Panc1 (cell line): Measurements from ENCODE around the gene KRT35. TPM values are rescaled to one million over a fixed set of nuclear protein-coding genes. Genes with fewer than 3 reads are reported as not detected.

Source experiments
- ATAC-seq: fragments of 200-7000 bp; cut with Tn5 transposase; 2 replicates; pipeline ENCODE4 v1.9.1; 2020; ENCODE audit warnings: mild to moderate bottlenecking, moderate library complexity
- BruUV-seq: library from RNA; stranded (reverse); fragments of 400-500 nt; replicated peaks from 2 replicates; lab custom pipeline; 2021; lab: Mats Ljungman, UMichigan
- CTCF ChIA-PET: fragments of 300-600 bp; sonication (Branson Sonifier 250); formaldehyde crosslinking; loops from one replicate; lab custom pipeline; 2022; ENCODE audit warnings: antibody characterized with exemption; lab: Charles Lee
- POLR2A ChIA-PET: fragments of 300-600 bp; sonication (Branson Sonifier 250); formaldehyde crosslinking; loops from one replicate; lab custom pipeline; 2022; ENCODE audit warnings: antibody characterized with exemption; lab: Charles Lee
- DNase-seq: peaks from one replicate; pipeline ENCODE4 v3.0.0-alpha.2; 2010; ENCODE audit warnings: low read depth, low spot score
- H3K27ac ChIP-seq: 2 replicates; pipeline ENCODE4 v1.5.1; 2011; ENCODE audit warnings: mild to moderate bottlenecking, low read length, inconsistent platforms
- H3K27me3 ChIP-seq: fragments of 200-500 bp; sonication (Bioruptor generic); 2 replicates; pipeline ENCODE4 v1.6.0; 2014; ENCODE audit warnings: low read length, inconsistent platforms; ENCODE audit not compliant: control insufficient read depth, insufficient read depth
- H3K36me3 ChIP-seq: fragments of 200-500 bp; sonication (Bioruptor generic); 2 replicates; pipeline ENCODE4 v1.5.1; 2014; ENCODE audit warnings: inconsistent platforms, mild to moderate bottlenecking, low read length, moderate library complexity; ENCODE audit not compliant: control insufficient read depth, insufficient read depth
- H3K4me1 ChIP-seq: 2 replicates; pipeline ENCODE4 v1.5.1; 2011; ENCODE audit warnings: inconsistent platforms, mild to moderate bottlenecking, low read length, moderate library complexity; ENCODE audit not compliant: control insufficient read depth, insufficient read depth
- H3K4me3 ChIP-seq, 2 experiments: 2 replicates each; pipeline ENCODE4 v1.5.1; 2011 to 2012; ENCODE audit warnings: low read depth in 2 of 2, low read length in 2 of 2, mild to moderate bottlenecking in 2 of 2, inconsistent platforms in 1 of 2, moderate library complexity in 1 of 2
- H3K9me3 ChIP-seq: fragments of 200-500 bp; sonication (Bioruptor generic); 2 replicates; pipeline ENCODE4 v1.5.1; 2014; ENCODE audit warnings: low read depth, mild to moderate bottlenecking, inconsistent platforms, low read length, moderate library complexity; ENCODE audit not compliant: control insufficient read depth, insufficient read depth
- POLR2AphosphoS5 ChIP-seq: IDR thresholded peaks from 2 replicates; pipeline ENCODE4 v1.6.1; 2012; ENCODE audit warnings: mild to moderate bottlenecking, low read depth, low read length, moderate library complexity
- SIN3A ChIP-seq: IDR thresholded peaks from 2 replicates; pipeline ENCODE4 v1.6.1; 2012; ENCODE audit warnings: low read depth, mild to moderate bottlenecking, low read length, moderate library complexity, borderline replicate concordance; ENCODE audit not compliant: insufficient read depth
- TCF7L2 ChIP-seq: IDR thresholded peaks from 2 replicates; pipeline ENCODE4 v1.6.1; 2011; ENCODE audit warnings: mild to moderate bottlenecking, low read depth, low read length, inconsistent platforms
- in situ Hi-C: cut with HindIII; loops from 2 replicates; pipeline ENCODE4 v1.10.0; 2016; ENCODE audit warnings: low sequenced_read_pairs, low pct_unique_long_range_greater_than_20kb
- intact Hi-C: fragments of 100-400 bp; cut with micrococcal nuclease; formaldehyde crosslinking; loops from one replicate; pipeline ENCODE4 v1.10.0; 2022; ENCODE audit not compliant: unreplicated experiment
- total RNA-seq: library from RNA; stranded (reverse); gene quantifications from one replicate; pipeline ENCODE4 v1.2.1, GENCODE V29; 2021; ENCODE audit not compliant: unreplicated experiment
- TF ChIP-seq, protein P1 (sequence below): fragments of 450-650 bp; IDR thresholded peaks from 2 replicates; pipeline ENCODE4 v1.5.1; 2017; ENCODE audit warnings: mild to moderate bottlenecking
- TF ChIP-seq, protein P2 (sequence below), 2 experiments: IDR thresholded peaks; 2 replicates each; pipeline ENCODE4 v1.6.1; 2011 to 2012; ENCODE audit warnings: low read depth in 2 of 2, control low read depth in 1 of 2, low read length in 1 of 2, mild to moderate bottlenecking in 1 of 2, moderate library complexity in 1 of 2; ENCODE audit not compliant: insufficient read depth in 1 of 2

Gene KRT35
- total RNA-seq, 1 experiment from 2014 or later, result not detected

DNA sequence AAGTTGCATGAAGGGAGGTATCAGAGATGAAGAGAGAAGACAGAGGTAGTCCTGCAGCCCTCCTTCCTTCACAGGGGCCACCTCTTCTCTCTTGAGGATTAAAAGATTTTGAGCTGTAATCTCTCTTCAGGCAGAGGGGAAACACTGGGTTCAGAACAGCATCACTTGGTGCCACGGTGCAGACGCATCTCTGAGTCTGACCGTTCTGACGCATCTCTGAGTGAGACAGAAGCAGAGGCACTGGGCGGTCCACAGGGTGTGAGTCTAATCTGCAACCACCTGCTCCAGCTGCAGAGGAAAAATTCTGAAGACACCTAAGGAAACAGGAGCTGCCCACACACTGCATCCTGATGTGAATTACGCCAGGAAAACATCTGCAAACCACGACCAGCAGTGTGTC is 51.3 kb downstream of the KRT35 start:
- POLR2A ChIA-PET, result no interaction called here
- Histone ChIP-seq H3K27ac (no peak overlapping the region), H3K4me1 (peaks cover 3% of the 10 kb centered on the region; the same call in 1 of the 2 replicates), H3K4me3 (no peak overlapping the region), H3K27me3 (no peaks in the 10 kb centered on the region), H3K9me3 (no peaks in the 10 kb centered on the region), H3K36me3 (no peaks in the 10 kb centered on the region)
- in situ Hi-C loops, result no loop called here
- DNase-seq, result no peak
- TF ChIP-seq TCF7L2 (no peak), POLR2AphosphoS5 (no peak), SIN3A (no peak)
- TF ChIP-seq, protein P1, sequence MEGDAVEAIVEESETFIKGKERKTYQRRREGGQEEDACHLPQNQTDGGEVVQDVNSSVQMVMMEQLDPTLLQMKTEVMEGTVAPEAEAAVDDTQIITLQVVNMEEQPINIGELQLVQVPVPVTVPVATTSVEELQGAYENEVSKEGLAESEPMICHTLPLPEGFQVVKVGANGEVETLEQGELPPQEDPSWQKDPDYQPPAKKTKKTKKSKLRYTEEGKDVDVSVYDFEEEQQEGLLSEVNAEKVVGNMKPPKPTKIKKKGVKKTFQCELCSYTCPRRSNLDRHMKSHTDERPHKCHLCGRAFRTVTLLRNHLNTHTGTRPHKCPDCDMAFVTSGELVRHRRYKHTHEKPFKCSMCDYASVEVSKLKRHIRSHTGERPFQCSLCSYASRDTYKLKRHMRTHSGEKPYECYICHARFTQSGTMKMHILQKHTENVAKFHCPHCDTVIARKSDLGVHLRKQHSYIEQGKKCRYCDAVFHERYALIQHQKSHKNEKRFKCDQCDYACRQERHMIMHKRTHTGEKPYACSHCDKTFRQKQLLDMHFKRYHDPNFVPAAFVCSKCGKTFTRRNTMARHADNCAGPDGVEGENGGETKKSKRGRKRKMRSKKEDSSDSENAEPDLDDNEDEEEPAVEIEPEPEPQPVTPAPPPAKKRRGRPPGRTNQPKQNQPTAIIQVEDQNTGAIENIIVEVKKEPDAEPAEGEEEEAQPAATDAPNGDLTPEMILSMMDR, result no peak
- TF ChIP-seq, protein P2, sequence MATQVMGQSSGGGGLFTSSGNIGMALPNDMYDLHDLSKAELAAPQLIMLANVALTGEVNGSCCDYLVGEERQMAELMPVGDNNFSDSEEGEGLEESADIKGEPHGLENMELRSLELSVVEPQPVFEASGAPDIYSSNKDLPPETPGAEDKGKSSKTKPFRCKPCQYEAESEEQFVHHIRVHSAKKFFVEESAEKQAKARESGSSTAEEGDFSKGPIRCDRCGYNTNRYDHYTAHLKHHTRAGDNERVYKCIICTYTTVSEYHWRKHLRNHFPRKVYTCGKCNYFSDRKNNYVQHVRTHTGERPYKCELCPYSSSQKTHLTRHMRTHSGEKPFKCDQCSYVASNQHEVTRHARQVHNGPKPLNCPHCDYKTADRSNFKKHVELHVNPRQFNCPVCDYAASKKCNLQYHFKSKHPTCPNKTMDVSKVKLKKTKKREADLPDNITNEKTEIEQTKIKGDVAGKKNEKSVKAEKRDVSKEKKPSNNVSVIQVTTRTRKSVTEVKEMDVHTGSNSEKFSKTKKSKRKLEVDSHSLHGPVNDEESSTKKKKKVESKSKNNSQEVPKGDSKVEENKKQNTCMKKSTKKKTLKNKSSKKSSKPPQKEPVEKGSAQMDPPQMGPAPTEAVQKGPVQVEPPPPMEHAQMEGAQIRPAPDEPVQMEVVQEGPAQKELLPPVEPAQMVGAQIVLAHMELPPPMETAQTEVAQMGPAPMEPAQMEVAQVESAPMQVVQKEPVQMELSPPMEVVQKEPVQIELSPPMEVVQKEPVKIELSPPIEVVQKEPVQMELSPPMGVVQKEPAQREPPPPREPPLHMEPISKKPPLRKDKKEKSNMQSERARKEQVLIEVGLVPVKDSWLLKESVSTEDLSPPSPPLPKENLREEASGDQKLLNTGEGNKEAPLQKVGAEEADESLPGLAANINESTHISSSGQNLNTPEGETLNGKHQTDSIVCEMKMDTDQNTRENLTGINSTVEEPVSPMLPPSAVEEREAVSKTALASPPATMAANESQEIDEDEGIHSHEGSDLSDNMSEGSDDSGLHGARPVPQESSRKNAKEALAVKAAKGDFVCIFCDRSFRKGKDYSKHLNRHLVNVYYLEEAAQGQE (IDR thresholded peaks at IDR 0.05; ENCODE audit: insufficient read depth in 1 of 2, low read depth in 2 of 2, low read length in 1 of 2), result no peak
- ATAC-seq, result no peak
- CTCF ChIA-PET, result no interaction called here
- intact Hi-C loops, result no loop called here
- BruUV-seq, result no TSS peak

DNA sequence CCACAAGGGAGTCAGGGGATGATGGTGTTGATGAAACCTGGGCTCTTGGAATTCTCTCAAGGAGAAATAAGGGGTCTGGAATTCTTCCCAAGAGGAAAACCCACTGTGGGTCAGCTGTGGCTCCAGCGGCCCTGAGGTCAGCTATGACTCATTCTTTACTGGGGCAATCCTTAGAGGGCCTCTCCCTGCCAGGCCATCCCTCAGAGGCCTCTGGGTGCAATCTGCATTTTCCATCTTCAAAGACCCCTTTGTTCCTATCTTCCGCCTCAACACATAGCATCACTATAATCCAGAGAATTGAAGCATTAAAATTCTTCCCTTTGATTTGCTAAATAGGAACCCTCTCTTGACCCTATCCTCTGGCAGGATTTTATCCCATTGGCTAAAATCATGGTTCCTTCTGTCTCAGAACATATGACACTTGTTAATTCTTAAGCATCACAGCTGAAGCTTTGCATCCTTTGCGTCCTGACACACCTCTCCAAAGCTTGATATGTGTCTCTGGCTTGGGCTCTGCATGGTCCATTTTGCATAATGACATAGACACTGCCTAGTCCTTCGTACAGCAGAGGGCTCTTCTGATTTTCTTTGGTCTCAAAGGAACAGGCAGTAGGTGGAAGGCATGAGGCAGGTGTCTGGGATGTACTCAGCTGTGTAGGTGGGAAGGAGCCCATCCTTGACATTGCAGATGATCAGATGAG is 52.2 kb downstream of the KRT35 start:
- no peak overlapping the region for H3K27ac ChIP-seq
- no TSS peak for BruUV-seq
- TF ChIP-seq, protein P1, result no peak
- TF ChIP-seq POLR2AphosphoS5 (no peak), SIN3A (no peak), TCF7L2 (no peak)
- TF ChIP-seq, protein P2 (IDR thresholded peaks at IDR 0.05; ENCODE audit: insufficient read depth in 1 of 2, low read depth in 2 of 2, low read length in 1 of 2), result no peak
- H3K36me3 ChIP-seq, result no peaks in the 10 kb centered on the region
- ChIA-PET POLR2A (no interaction called here), CTCF (no interaction called here)
- H3K4me3 ChIP-seq, result no peak overlapping the region
- in situ Hi-C loops, result no loop called here
- peaks cover 3% of the 10 kb centered on the region; the same call in 1 of the 2 replicates for H3K4me1 ChIP-seq
- DNase-seq (no peak), ATAC-seq (peak; percentile 67; the same call in 1 of the 2 replicates)
- no peaks in the 10 kb centered on the region for H3K27me3 ChIP-seq
- no peaks in the 10 kb centered on the region for H3K9me3 ChIP-seq
- intact Hi-C loops, result no loop called here
